OCI-LY3 (cell line): Measurements from ENCODE around the gene RIPK4.

Experiments used
- EZH2phosphoT487 ChIP-seq: fragments of 200-600 bp; shearing (Covaris generic); IDR thresholded peaks from 2 replicates; pipeline ENCODE4 v1.6.1; 2018; ENCODE audit warnings: antibody characterized with exemption, mixed run types, low read depth
- TF ChIP-seq, protein P1 (sequence below): fragments of 200-600, 300-600 bp; sonication (generic); IDR thresholded peaks from 2 replicates; pipeline ENCODE4 v1.5.1; 2014; ENCODE audit warnings: antibody characterized with exemption, low read length, low read depth

DNA sequence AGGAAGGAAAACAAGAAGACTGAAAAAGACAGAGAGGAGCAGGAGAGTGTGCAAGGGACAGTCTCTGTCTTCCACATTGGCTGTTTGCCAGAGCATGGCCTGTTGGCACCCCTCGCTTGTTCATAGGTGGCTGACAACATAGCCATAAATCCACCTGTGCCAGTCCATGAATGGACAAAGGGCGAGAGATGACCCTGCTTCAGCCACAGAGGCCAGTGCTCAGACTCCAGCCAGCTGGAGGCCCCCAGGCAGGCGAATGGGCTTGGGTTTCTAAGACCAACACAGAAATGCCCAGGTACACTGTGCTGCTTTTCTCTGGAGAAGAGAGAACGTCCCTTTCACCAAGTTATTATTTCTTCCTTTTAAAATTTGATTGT, 60.6 kb downstream of the RIPK4 start:
- TF ChIP-seq, protein P1, sequence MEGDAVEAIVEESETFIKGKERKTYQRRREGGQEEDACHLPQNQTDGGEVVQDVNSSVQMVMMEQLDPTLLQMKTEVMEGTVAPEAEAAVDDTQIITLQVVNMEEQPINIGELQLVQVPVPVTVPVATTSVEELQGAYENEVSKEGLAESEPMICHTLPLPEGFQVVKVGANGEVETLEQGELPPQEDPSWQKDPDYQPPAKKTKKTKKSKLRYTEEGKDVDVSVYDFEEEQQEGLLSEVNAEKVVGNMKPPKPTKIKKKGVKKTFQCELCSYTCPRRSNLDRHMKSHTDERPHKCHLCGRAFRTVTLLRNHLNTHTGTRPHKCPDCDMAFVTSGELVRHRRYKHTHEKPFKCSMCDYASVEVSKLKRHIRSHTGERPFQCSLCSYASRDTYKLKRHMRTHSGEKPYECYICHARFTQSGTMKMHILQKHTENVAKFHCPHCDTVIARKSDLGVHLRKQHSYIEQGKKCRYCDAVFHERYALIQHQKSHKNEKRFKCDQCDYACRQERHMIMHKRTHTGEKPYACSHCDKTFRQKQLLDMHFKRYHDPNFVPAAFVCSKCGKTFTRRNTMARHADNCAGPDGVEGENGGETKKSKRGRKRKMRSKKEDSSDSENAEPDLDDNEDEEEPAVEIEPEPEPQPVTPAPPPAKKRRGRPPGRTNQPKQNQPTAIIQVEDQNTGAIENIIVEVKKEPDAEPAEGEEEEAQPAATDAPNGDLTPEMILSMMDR: no peak
- TF ChIP-seq EZH2phosphoT487: no peak
